A204.1 (cell line): ENCODE measurements around the gene RNLS.
"Not testable (repeated sequence)": the region's sequence is repeated elsewhere in the genome, so short reads cannot be mapped to it uniquely, and the experiment has no call there.

Experiments
- FAIRE-seq: peaks from 2 replicates; lab custom pipeline; 2012; peaks lifted over from hg19 to GRCh38; lab: Jason Lieb, UNC

The RNLS gene

DNA sequence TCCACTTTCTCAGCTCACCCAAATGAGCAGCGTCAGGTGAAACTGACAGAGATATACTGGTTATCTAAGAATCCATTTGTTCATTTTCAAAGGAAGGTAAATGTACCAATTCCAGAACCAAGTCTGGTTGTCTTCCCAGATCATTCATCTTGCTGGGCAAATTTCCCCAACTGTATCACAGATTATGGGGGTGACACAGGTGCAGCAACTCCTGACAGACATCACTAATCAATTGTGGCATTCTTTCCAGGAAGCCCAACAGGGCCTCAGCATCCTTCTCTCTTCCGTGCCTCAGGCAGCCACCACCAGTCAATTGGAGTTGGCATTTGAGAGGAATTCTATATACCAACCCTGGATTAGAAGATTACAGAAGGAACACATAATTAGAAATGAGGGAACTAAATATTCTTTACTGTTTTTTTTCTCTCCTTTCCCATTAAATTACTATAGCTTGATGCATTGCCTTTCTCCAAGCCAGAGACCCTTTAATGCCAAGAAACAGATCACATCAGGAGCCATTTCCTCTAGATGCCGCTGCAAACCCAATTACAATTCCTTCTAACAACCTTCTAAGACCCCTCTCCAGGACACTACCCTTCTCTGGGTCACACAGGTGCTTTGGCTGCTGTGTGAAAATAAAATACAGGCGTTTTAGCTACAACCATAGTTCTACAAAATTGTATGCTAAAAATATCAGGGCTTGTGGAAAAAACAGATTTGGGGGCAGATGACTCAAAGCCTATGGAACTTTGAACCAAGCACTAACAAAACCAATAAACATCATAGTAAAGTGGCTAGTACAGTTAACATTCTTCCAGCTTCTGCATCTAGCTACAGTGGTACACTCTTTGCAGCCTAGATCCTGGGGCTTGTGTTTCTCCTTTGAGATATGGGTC, 291.6 kb downstream of the RNLS start:
- FAIRE-seq: no peak

DNA sequence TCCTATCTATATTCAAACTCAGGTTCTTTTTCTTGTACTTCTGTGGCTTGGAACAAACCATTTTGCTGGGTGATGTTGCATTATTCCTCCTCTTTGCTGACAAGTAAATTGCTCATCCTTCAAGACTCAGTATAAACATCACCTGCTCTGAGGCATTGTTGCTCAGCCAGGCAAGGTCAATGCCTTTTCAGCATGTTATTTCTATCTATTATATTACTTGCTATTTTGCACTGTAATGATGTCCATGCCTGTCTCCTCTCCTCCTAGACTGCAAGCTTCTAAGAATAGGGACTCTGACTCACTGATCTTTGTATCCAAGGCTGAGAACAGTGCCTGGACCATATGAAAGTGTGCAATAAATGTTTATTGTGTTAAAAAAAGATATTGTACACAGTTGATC, 293.8 kb downstream of the RNLS start:
- no peak for FAIRE-seq

DNA sequence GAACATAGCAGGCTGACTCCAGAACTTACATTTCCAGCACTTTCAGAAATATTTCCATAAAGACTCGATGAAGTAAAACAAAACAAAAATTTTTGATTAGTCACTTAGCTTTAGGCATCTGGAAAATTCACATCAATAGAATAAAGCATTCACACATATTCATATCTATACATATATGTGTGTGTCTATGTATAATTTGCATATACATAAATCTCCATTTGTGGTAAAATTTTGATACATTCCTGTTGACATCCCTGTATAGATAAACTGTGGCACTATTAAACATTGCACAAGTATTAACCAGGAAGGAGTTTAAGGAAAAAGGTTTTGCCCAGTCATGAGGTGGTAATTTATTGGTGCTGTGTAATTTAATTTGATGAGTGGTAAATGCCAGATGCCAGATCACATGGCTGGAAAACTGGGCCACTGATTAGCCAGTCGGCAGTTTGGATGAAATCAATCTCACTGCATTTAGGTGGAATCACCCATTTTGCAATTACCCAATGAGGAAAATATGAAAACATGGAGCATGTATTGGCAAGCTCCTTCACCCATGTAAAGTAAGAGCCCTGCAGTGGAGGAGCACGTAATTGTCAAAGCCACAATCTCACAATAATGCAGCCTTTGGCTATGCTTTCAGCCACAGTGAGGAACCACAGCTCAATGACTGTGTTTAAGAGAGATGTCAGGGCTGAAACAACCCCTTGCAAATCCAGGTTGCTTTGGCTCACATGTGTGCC, 294.6 kb downstream of the RNLS start:
- FAIRE-seq: no peak

DNA sequence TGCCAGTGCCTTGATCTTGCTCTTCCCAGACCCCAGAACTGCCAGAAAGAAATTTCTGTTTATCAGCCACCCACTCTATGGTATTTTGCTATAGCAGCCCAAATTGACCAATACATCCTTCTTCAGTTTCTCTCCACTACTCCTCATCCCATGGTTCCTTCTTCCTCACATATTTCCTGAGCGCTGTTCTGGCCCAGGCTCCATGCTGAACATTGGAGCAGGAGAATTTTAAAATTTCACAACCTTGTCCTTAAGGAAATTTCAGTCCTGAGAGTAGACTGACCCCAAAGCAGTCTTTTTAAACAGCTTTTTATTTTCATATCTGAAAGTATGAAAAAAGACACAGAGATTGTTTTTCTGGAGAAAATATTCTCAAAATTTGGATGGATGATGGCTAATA, 297.1 kb downstream of the RNLS start:
- FAIRE-seq: no peak

DNA sequence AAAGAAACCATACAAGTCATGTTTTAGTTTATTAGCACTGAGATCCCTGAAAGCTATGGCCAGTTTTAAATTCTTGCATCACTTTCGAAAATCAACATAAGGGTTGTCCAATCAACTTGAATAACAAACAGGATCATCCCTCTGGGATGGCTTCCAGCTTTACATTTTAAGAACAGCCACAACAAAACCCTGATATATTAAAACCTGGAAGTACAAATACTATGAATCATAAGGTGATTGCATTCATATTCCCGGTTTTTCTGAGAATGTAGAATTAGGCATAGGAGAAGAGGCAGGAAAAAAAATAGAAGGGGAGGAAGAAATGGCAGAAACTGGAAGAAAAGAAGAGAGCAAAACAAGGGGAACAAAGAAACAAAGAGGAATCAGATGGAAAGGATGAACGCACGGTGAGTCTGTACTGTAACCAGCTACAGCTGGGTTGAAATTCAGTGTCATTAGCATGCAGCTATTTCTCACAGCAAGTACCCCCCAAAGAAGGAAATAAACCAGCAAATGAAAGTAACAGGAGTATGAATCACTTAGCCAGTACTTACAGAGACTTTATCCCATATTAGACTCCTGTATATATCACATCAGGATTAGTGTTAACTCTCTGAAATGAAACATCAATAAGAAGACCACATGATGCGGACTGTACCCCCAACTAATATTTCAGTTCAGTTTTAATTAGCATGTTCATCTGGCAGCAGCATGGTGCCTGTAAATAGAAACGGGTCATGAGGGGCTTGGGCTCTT, 301.3 kb downstream of the RNLS start:
- FAIRE-seq: no peak

DNA sequence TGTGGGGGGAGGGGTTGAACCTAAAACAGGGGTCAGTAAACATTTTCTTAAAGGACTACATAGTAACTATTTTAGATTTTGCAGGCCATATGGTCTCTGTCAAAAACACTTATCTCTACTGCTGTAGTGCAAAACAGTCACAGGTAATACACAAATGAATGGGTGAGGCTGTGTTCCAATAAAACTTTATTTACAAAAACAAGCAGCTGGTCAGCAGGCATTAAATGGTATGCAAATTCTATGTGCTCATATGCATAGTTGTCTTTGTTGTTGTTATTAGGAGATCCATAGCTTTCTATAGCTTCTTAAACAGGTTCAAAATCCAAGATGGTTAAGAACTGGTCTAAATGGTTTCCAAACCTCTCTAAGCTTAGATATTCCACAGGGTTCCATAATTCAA, 302.6 kb downstream of the RNLS start:
- FAIRE-seq: no peak

DNA sequence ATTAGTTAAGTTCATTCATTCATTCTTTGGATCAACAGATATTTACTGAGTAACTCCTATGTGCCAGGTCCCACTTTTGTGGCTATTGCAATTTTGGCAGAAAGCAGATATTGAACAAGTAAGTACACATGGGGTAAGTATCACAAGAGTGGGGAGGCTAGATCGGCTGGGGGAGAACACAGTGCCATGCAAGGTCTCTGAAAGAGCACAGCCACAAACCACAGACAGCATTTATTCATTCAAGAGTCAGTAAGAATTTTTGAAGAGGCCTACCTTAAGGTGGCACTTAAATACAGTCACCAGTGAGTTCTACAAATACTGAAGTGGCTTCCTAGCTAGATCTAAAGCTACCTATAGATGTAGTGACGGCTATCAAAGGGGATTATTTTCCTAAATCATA, 304.2 kb downstream of the RNLS start:
- no peak for FAIRE-seq

DNA sequence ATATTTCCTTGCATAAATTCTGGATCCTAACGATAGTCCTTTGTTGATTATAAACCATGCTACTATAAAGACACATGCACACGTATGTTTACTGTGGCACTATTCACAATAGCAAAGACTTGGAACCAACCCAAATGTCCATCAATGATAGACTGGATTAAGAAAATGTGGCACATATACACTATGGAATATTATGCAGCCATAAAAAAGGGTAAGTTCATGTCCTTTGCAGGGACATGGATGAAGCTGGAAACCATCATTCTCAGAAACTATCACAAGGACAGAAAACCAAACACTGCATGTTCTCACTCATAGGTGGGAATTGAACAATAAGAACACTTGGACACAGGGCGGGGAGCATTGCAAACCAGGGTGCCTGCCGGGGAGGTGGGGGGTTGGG, 306.2 kb downstream of the RNLS start:
- not testable (repeated sequence) for FAIRE-seq

DNA sequence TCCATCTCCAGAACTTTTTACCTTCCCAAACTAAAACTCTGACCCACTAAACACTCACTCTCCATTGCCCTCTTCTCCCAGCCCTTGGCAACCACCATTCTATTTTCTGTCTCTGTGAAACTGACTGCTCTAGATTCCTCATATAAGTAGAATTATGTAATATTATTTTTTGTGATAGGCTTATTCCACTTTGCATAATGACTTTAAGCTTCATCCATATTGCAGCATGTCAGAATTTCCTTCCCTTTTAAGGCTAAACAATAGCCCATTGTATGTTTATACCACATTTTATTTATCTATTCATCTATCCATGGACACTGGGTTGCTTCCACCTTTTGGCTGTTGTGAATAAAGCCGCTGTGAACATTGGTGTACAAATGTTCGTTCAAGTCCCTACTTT, 308.8 kb downstream of the RNLS start:
- no peak for FAIRE-seq

DNA sequence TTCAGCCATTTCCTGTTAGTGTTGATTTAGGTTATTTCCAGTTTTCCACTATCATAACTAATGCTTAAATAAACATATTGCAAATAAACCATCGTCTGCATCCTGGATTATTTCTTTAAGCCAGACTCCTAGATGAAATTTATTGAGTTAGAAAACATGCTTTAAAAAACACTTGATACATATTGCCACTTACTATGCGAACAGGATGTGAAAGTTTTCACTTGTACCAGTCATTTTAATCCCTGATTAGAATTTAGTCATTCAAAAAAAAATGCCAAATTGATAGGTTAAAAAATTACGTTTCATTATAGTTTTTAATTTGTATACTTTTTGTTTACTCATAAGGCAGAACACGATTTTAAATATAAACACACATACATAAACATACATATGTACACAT, 309.6 kb downstream of the RNLS start:
- peak; percentile 9 for FAIRE-seq

DNA sequence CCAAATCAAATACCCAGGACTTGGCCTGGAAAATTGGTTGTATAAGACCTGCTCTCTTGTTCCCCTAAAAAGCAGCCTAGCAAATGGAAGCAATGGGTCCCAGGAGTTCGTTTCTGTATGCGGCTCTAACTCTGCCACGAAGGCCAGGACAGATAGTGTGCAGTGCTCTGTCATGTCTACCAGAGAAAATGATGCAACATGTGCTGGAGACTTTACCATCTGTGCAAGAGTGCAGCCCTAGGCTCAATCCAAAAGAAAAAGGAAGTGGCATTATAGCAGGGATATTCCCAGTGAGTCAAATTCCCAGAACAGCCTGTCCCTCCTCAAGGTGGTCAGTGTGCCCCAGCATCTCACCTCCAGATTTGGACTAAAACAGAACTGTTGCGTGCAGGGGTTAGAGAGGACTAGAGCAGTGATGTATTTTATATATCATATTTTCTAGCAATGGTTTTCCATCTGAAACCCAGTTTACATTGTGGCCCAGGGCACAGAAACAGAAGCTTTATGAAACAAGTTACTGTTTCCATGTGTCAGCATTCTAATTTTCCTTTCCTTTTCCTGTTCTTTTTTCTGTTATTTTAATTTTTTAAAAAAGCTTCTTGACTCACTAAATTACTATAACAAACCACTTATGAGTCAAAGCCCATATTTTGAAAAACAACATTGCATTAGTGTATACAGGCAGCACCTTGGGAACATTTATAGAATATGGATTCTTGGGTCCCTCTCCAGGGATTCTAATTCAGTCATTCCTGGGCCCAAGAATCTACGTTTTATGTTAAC, 311.2 kb downstream of the RNLS start:
- FAIRE-seq: no peak

DNA sequence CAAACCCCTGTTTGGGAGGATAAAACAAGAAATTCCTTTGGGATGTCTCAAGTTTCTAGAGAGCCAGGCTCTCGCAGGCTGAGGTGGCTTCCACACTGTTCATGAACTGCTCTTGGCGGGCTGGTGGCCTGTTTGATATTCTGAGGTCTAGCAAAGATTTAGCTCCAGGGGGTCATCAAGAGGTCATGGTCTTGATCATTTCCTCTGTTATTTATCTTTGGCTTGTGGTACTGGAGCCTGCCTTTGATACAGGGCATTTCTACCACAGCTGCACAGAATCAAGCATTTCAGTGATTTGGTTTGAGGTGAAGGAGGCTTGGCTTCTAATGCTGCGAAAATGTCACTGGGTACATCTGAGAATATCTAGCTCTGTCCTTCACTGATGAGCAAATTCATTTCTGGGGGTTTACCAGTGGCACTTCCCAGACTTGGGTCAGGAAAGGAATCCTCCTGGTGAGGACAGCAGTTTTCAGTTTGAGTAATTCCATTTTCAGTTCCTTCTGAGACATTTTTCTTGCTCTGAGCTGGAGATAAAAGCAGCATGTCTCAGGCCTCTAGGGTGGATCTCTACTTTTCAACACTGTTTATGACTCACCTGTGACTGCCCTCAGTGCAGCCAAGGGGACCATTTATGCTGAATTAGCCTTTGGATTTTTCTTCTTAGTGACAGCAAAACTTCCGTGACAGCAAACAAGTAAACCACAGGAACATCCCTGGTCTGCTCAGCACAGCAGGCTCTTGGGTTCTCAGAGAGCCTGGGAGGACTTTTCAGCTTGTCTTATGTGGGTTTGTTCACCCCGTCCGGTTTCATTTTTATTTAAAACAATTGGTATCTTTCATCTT, 312.0 kb downstream of the RNLS start:
- FAIRE-seq: no peak

DNA sequence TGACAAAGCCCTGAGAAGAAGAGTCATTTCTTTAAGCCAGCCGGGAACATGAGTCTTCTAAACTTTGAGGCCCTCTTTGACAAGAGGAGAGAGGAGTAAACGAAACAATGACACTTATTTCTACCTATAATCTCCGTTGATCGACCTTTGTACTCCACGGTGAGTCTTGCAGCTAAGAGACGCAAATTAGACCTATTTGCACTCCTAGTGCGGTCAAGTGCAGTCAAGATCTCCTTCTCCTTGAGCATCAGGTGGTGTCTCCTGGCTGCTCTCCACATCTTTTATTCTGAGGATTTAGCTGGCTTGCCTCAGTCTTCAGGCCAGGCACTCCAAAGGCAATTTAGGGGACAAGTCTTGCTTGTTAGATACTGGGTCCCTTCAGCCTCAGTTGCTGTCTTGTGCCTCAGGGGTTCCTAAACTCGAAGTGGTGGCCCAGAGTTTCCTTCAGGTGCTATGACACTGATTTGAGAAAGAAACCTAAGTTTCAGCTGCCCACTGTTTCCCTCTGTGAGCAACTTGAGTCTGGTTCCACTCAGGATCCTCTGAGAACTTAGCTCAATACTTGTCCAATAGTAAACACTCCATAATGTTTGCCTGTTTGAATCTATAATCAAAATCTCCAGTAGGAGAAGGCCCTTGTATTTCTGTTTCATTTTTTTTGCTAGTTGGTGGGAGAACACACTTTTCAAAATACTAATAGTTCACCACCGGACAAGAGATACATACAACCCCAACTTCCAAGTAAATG, 312.9 kb downstream of the RNLS start:
- FAIRE-seq: no peak

DNA sequence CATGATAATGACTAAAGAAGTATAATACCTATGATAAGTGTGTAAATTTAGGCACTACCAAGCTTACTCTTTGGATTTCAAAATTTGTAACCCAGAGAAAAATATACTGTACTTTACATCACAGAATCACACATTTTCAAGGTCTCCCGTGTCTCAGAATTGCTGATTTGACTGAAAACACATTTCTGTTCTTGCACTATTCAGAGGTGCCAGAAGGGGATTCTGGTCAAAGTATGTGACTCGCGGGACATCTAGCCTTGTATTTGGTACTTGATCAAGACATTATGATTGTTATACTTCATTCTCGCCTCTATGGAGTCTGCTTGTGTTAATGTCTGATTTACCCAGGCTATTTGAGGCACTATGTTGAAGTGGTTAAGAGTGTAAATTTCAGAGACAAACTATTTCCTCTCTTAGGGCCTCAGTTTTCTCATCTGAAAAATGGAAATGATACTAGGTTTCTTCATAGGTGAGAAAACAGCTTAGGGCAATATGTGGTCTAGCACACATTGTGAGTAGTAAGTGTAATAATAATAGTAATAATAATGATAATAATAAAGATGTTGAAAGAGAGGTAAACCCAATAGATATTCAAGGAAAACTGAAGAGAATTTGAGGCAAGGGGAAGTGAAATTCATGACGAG, 320.4 kb downstream of the RNLS start:
- no peak for FAIRE-seq

DNA sequence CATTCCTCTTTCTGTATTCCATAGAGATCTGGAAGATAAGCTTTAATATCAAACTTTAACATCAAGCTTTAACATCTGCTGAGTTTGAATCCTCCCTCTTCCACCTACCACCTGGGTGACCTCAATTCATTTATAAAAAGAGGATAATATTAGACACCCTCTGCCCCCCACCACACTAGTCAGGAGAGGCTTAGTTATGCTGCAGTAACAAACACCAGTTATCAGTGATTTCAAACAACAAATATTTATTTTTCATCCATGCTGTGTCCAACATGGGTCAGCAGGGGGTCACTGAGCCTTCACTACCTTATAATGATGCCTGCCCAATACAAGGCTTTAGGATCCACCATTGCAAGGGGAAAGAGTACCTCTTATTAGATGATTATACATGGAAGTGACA, 322.0 kb downstream of the RNLS start:
- no peak for FAIRE-seq

DNA sequence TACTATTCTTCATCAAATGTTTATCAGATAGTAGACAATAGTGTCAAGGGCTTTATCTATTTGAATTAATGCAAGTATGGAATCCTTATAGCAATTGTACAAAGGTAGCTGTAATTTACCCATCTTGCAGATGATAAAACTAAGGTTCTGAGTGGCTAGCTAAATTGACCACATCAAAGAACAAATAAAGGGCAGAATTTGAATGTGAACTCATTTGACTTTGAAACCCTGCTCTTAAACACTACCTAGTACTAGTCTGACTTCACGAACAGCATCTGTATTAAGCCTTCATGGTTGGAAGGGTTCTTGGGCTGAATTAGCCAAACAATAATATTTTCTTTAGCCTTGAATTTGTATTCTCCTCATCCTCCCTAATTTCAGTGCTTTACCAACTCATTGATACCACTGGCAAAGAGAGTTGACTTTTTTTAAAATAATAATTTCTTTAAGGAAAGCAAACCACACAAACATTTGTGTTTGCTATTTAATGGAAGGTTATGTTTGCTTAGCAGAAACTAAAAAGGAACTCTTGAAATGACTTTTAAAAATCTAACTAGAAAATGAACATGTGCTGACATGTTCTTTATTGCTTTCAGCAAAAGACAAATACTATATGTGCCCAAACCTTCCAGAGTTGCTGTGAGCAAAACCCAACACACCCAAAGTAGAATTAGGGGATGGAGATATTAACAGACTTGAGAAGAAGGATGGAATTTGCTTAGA, 322.6 kb downstream of the RNLS start:
- no peak for FAIRE-seq

DNA sequence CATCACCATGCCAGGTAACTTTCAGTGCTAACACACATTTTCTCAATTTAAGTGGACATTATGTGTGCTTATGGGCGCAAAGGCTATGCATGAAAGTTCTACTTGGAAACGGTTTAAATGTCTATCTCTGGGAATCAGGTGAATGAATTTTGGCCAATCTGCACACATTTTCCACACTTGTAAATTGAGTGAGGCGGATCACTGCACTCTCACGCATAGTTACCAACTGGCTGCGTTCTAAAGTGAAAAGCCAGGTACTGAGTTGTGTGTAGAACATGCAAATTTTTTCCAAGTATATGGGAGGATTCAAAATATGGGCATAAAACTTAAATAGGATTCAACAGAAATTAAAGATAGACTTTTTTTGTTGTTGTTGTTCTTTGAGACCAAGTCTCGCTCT, 323.7 kb downstream of the RNLS start:
- no peak for FAIRE-seq

DNA sequence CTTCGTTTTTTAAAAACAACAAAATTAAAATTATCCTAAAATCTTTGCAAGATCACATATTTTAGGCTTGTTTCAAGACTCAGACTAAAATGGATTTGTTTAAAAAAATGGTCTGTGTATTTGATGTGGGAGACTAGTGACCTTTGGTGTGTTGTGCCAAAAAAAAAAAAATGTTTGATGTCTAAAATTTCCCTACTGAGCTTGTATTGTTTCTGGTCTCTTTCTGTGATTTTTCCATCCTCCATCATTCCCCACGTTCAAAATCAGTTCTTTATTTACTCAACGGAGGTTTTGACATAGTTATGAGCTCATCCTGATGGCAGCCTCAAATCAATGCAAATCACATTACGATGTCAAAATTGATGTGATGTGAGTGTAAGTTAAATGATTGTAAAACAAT, 326.2 kb downstream of the RNLS start:
- FAIRE-seq: no peak

DNA sequence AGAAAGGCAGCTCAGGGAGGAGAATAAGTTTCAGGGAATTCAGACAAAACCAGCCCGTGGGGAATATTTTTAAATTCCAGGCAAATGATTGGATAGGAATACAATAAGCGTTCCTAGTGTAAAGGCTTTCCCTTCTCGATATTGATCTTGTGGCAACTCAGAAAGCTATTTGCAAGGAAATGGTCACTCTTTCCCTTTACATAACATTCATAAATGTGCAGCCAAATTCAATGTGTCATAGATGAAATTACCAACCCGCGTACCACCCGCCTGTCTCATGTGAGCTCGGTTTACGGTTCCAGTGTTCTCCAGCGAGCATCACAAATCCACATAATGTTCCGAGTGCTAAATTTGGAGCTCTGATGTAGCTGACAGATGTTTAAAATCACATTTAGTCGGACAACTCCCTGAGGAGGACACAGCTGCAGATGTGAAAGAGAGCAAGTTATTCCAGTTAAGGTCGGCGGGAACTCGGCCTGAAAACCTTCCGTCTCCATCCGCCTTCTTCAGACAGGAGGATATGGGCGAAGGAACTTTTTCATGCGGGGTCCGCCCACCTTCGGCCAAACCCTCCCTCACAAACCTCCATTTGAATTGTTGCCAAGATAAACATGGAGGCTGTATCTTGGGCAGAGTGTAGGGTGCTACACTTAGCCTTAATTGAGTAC, 327.0 kb downstream of the RNLS start:
- no peak for FAIRE-seq
